ENCODE data around the gene MNT.

The MNT gene

DNA sequence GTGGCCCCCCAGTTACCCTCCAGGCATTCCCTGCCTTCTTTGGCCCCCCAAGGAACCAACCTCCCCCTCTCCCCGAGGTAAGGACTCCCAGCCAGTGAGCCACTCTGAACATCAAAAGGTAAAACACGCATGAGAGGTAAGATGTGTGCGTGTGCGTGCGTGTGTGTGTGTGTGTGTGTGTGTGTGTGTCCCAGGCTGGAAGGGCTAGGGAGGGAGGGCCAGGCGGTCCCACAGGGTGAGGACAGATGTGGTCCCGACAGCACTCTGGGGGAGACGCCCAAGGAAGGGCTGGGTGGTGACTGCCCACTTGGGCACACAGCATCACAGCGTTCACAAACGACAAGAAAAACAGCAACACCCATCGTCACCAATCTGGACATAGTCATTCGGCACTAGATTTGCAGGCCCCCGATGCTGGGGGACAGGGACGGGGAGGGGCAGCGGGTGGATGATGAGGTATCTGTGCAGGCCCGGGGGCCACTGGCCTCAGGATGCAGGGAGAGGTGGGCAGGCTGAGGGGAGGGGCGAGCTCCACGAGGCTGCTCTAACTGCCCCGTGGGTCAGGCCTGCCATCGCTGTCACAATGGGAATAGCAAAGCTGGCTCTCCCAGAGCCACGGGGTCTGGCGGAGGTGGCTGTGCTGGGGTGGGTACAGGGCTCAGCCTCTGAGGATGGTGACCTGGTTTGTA is 16.3 kb downstream of the MNT start:
- no peak overlapping the region for H3K9ac ChIP-seq (ENCODE audit: low read length)

GRCh38 chr17:2383628-2384167 is 17.2 kb downstream of the MNT start:
- H3K4me1 ChIP-seq (ENCODE audit: control insufficient read depth, low read depth, low read length), result peaks cover 5% of the 10 kb centered on the region

More for the DNA sequence above, 16.3 kb downstream of the MNT start:
- no peak overlapping the region for H3K4me3 ChIP-seq (ENCODE audit: low read length)
- H3K9me3 ChIP-seq (ENCODE audit: control insufficient read depth, low read depth, low read length), result no peaks in the 10 kb centered on the region
- H3K27ac ChIP-seq (ENCODE audit: low read length), result no peak overlapping the region
- H3K27me3 ChIP-seq (ENCODE audit: control insufficient read depth, insufficient read depth, low read length), result no peaks in the 10 kb centered on the region
- no peaks in the 10 kb centered on the region for H3K36me3 ChIP-seq (ENCODE audit: control insufficient read depth, low read depth, low read length)
- peaks cover 5% of the 10 kb centered on the region for H3K4me1 ChIP-seq (ENCODE audit: control insufficient read depth, low read depth, low read length)

GRCh38 chr17:2380950-2381649 is 19.8 kb downstream of the MNT start:
- H3K4me3 ChIP-seq (ENCODE audit: low read length), result no peak overlapping the region
- no peaks in the 10 kb centered on the region for H3K9me3 ChIP-seq (ENCODE audit: control insufficient read depth, low read depth, low read length)
- H3K9ac ChIP-seq (ENCODE audit: low read length), result no peak overlapping the region
- no peaks in the 10 kb centered on the region for H3K27me3 ChIP-seq (ENCODE audit: control insufficient read depth, insufficient read depth, low read length)
- H3K4me1 ChIP-seq (ENCODE audit: control insufficient read depth, low read depth, low read length), result peaks cover 5% of the 10 kb centered on the region
- H3K36me3 ChIP-seq (ENCODE audit: control insufficient read depth, low read depth, low read length), result no peaks in the 10 kb centered on the region
- H3K27ac ChIP-seq (ENCODE audit: low read length), result no peak overlapping the region

More at GRCh38 chr17:2383628-2384167, 17.2 kb downstream of the MNT start:
- H3K36me3 ChIP-seq (ENCODE audit: control insufficient read depth, low read depth, low read length), result no peaks in the 10 kb centered on the region
- no peak overlapping the region for H3K4me3 ChIP-seq (ENCODE audit: low read length)
- H3K9ac ChIP-seq (ENCODE audit: low read length), result no peak overlapping the region
- no peak overlapping the region for H3K27ac ChIP-seq (ENCODE audit: low read length)
- H3K27me3 ChIP-seq (ENCODE audit: control insufficient read depth, insufficient read depth, low read length), result no peaks in the 10 kb centered on the region
- H3K9me3 ChIP-seq (ENCODE audit: control insufficient read depth, low read depth, low read length), result no peaks in the 10 kb centered on the region

DNA sequence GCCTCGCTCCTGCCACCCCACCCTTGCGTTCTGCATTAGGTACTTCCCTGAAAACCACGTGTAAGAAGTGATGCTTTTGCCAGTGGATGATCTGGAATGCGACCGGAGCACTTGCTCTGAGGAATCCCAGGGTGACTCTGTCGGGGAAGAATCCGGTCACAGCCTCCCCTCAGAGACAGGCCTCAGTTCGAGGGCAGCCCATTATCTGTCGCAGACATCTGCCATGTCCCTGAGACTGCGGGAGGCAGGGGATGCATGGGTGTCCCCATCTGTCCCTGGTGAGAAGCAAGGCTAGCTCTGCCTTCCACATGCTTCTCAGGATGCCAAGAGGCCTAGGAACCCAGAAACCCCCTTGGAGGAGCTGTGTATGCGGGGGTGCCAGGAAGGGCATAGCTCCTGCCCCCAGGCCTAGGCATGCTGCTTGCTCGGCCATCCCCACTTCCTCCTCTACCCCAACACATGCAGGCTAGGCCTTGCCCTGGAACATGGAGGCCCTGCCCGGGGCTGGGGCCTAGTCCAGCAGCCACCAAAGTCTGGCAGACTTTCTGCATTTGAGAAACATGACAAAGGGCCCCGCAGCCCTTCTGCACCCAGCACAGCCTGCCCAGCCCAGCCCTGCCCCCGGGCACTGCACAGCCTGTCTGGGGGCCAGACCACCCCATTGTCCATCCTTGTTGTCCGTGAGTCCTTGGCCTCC is 20.5 kb downstream of the MNT start:
- Histone ChIP-seq H3K4me1 (ENCODE audit: control insufficient read depth, low read depth, low read length) (peaks cover 2% of the 10 kb centered on the region), H3K27me3 (ENCODE audit: control insufficient read depth, insufficient read depth, low read length) (no peaks in the 10 kb centered on the region), H3K9me3 (ENCODE audit: control insufficient read depth, low read depth, low read length) (no peaks in the 10 kb centered on the region), H3K4me3 (ENCODE audit: low read length) (no peak overlapping the region), H3K36me3 (ENCODE audit: control insufficient read depth, low read depth, low read length) (no peaks in the 10 kb centered on the region), H3K27ac (ENCODE audit: low read length) (no peak overlapping the region), H3K9ac (ENCODE audit: low read length) (no peak overlapping the region)

DNA sequence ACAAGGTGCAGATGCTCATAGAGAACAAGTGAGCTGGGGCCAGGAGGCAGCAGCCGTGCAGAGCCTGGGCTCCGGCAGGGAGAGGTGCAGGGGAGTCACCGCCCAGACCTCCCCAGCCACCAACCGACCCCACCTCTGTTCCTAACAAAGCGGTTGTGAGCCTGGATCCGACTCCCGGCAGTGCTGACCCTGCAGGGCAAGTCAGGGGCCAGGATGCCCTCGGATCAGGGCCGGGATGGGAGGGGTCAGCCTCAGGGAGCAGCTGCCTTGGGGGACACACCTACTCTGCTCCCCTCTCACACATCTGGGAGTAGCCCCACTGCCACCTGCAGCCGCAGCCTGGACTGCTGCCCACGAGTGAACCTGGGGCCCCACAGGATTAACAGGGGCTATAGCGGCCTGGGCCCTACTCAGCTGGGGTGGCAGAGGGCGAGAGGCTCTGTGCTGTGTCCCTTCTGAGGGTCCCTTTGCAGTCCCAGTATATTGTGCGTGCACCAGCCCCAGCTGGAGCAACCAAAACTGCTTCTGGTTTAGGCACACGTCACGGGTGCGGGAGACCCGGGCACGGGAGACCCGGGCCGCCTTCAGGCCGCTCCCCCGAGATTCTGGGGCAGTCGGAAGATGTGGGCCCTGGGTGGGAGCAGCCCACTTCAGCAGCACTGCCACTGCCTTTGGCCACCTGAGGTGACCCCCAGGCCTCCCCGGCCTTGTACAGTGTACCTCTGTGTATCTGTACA is 21.2 kb downstream of the MNT start:
- no peaks in the 10 kb centered on the region for H3K27me3 ChIP-seq (ENCODE audit: control insufficient read depth, insufficient read depth, low read length)
- H3K4me1 ChIP-seq (ENCODE audit: control insufficient read depth, low read depth, low read length), result no peaks in the 10 kb centered on the region
- no peak overlapping the region for H3K9ac ChIP-seq (ENCODE audit: low read length)
- H3K36me3 ChIP-seq (ENCODE audit: control insufficient read depth, low read depth, low read length), result no peaks in the 10 kb centered on the region
- H3K27ac ChIP-seq (ENCODE audit: low read length), result no peak overlapping the region
- no peaks in the 10 kb centered on the region for H3K9me3 ChIP-seq (ENCODE audit: control insufficient read depth, low read depth, low read length)
- H3K4me3 ChIP-seq (ENCODE audit: low read length), result no peak overlapping the region

DNA sequence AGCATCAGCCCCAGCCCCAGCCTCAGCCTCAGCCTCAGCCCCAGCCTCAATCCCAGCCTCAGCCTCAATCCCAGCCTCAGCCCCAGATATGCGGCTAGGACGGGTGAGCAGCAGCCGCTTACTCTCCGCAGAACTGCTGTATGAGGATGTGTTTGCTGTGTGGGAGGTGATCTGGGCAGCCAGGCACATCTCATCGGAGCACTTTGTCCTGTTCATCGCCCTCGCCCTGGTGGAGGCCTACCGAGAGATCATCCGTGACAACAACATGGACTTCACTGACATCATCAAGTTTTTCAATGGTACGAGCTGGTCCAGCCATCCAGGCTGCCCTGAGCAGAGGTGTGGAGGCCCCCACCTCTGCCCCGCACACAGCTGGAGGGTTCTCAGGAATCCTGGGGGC is 22.0 kb downstream of the MNT start:
- no peaks in the 10 kb centered on the region for H3K27me3 ChIP-seq (ENCODE audit: control insufficient read depth, insufficient read depth, low read length)

DNA sequence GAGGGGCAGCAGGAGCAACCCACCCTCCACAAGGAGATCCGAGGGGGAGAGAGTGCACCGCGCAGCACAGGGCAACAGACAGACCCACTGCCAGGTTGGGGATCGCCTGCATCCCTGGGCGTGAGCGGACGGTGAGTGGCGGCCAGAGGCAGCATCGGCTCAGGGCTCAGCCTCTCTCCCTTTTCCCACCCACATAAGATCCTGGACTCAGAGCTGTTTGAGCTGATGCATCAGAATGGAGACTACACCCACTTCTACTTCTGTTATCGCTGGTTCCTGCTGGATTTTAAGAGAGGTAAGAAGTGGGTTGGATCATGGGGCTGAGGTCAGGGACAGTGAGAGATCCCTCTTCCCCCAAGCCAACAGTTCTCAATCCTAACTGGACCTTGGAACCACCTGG is 23.2 kb downstream of the MNT start:
- no peaks in the 10 kb centered on the region for H3K36me3 ChIP-seq (ENCODE audit: control insufficient read depth, low read depth, low read length)

More for the DNA sequence above, 22.0 kb downstream of the MNT start:
- H3K4me3 ChIP-seq (ENCODE audit: low read length), result no peak overlapping the region
- no peaks in the 10 kb centered on the region for H3K36me3 ChIP-seq (ENCODE audit: control insufficient read depth, low read depth, low read length)
- H3K27ac ChIP-seq (ENCODE audit: low read length), result no peak overlapping the region
- no peaks in the 10 kb centered on the region for H3K9me3 ChIP-seq (ENCODE audit: control insufficient read depth, low read depth, low read length)
- H3K9ac ChIP-seq (ENCODE audit: low read length), result no peak overlapping the region
- H3K4me1 ChIP-seq (ENCODE audit: control insufficient read depth, low read depth, low read length), result no peaks in the 10 kb centered on the region

DNA sequence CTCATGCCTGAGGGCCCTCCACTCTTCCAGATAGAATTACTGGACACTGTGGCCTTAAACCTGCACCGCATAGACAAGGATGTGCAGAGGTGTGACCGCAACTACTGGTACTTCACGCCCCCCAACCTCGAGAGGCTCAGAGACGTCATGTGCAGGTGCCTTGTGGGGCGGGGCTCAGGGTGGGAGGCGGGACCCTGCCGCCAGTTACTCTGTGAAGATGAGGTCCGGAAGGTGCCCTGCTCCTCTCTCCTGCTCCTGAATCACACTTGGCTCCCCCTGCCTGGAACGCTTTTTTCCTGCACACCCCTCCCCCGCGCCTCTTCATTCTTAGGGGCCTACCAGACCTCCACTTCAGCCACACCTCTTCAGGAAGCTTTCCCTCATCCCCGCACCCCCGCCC is 24.8 kb downstream of the MNT start:
- H3K4me1 ChIP-seq (ENCODE audit: control insufficient read depth, low read depth, low read length), result no peaks in the 10 kb centered on the region
- H3K4me3 ChIP-seq (ENCODE audit: low read length), result no peak overlapping the region
- H3K27me3 ChIP-seq (ENCODE audit: control insufficient read depth, insufficient read depth, low read length), result no peaks in the 10 kb centered on the region
- no peaks in the 10 kb centered on the region for H3K36me3 ChIP-seq (ENCODE audit: control insufficient read depth, low read depth, low read length)
- H3K27ac ChIP-seq (ENCODE audit: low read length), result no peak overlapping the region
- no peaks in the 10 kb centered on the region for H3K9me3 ChIP-seq (ENCODE audit: control insufficient read depth, low read depth, low read length)
- no peak overlapping the region for H3K9ac ChIP-seq (ENCODE audit: low read length)

More for the DNA sequence above, 23.2 kb downstream of the MNT start:
- H3K9ac ChIP-seq (ENCODE audit: low read length), result no peak overlapping the region
- no peaks in the 10 kb centered on the region for H3K4me1 ChIP-seq (ENCODE audit: control insufficient read depth, low read depth, low read length)
- H3K27me3 ChIP-seq (ENCODE audit: control insufficient read depth, insufficient read depth, low read length), result no peaks in the 10 kb centered on the region
- no peak overlapping the region for H3K4me3 ChIP-seq (ENCODE audit: low read length)
- no peaks in the 10 kb centered on the region for H3K9me3 ChIP-seq (ENCODE audit: control insufficient read depth, low read depth, low read length)
- H3K27ac ChIP-seq (ENCODE audit: low read length), result no peak overlapping the region

DNA sequence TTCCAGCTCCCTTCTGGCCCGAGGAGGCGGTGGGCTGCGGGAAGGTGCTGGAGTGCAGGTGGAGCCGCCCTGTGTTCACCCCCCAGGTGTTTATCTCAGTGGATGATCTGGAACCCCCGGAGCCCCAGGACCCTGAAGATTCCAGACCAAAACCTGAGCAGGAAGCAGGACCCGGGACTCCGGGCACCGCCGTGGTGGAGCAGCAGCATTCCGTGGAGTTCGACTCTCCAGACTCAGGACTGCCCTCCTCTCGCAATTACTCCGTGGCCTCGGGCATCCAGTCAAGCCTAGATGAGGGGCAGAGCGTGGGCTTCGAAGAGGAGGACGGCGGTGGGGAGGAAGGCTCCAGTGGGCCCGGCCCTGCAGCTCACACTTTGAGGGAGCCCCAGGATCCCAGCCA is 25.5 kb downstream of the MNT start:
- H3K9ac ChIP-seq (ENCODE audit: low read length), result no peak overlapping the region
- H3K4me3 ChIP-seq (ENCODE audit: low read length), result no peak overlapping the region
- no peaks in the 10 kb centered on the region for H3K4me1 ChIP-seq (ENCODE audit: control insufficient read depth, low read depth, low read length)
- no peaks in the 10 kb centered on the region for H3K27me3 ChIP-seq (ENCODE audit: control insufficient read depth, insufficient read depth, low read length)
- no peak overlapping the region for H3K27ac ChIP-seq (ENCODE audit: low read length)
- no peaks in the 10 kb centered on the region for H3K36me3 ChIP-seq (ENCODE audit: control insufficient read depth, low read depth, low read length)
- no peaks in the 10 kb centered on the region for H3K9me3 ChIP-seq (ENCODE audit: control insufficient read depth, low read depth, low read length)

DNA sequence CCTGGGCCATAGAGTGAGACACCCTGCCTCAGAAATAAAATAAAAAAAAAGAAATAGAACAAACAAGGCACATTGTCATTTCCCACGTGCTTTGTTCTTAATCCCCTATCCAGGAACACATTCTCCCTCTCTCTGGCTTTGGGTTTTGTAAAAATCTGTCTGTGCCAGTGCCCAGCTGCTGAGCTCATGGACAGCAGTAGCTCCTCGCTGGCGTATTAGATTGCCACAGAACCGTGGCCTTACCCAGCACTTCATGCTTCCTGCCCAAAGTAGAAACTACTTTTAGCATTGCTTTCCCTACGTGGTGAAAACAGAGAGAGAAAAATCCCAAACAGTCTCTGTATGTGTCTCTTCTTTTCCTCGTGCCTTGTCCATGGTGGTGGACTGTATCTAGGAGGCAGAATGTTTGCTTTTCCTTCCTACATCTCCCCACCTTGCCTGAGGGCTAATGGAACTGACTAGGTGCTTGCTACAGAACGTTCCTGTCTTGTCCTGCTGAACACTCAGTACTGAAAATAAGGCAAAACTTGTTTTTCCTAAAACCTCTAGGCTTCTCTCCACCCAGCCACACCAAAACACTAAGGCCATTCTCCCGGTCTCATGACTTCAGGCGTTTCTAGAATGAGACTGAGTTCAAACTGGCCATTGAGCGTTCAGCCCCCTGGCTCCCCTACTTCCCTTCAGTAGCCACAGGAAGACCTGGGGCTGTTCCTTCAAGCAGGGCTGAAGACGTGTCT is 26.1 kb downstream of the MNT start:
- Histone ChIP-seq H3K4me3 (ENCODE audit: low read length) (no peak overlapping the region), H3K9me3 (ENCODE audit: control insufficient read depth, low read depth, low read length) (no peaks in the 10 kb centered on the region), H3K9ac (ENCODE audit: low read length) (no peak overlapping the region), H3K4me1 (ENCODE audit: control insufficient read depth, low read depth, low read length) (no peaks in the 10 kb centered on the region), H3K27ac (ENCODE audit: low read length) (no peak overlapping the region), H3K27me3 (ENCODE audit: control insufficient read depth, insufficient read depth, low read length) (no peaks in the 10 kb centered on the region), H3K36me3 (ENCODE audit: control insufficient read depth, low read depth, low read length) (no peaks in the 10 kb centered on the region)
